Mammary epithelial cell (primary cell): ENCODE results near the gene AP3S1.

ENCODE experiments used
- CTCF ChIP-seq, 2 donors: IDR thresholded peaks in 1 of 2; conservative IDR thresholded peaks in 1 of 2; 2 replicates each; pipeline ENCODE4 v1.5.1; 2011 to 2012; ENCODE audit warnings: inconsistent platforms in 2 of 2, low read length in 2 of 2, mild to moderate bottlenecking in 2 of 2, control low read depth in 1 of 2, low read depth in 1 of 2; ENCODE audit not compliant: insufficient read depth in 1 of 2; ENCODE audit errors: extremely low read depth in 1 of 2
- EZH2 ChIP-seq: IDR thresholded peaks from 2 replicates; pipeline ENCODE4 v1.6.1; 2012; ENCODE audit warnings: low read length, inconsistent platforms, borderline replicate concordance

GRCh38 chr5:115813719-115814118, 28.0 kb upstream of the AP3S1 start:
- TF ChIP-seq CTCF (conservative IDR thresholded peaks at IDR 0.05 in 1 of 2, IDR thresholded peaks at IDR 0.05 in 1 of 2; ENCODE audit: extremely low read depth in 1 of 2, insufficient read depth in 1 of 2, low read depth in 1 of 2, low read length in 2 of 2) (no peak), EZH2 (no peak)
